ENCODE results near the gene EXOC4. TPM values are rescaled to one million over a fixed set of nuclear protein-coding genes. Genes with fewer than 3 reads are reported as not detected.

The EXOC4 gene
- total and polyA plus RNA-seq, 2 of the 13 experiments (the other 11 are each of a cell fraction or from before 2014, with no cell fraction given): 22.5 to 39.0 TPM

GRCh38 chr7:134083766-134084487 lies 831.0 kb downstream of the EXOC4 start:
- DNase-seq (ENCODE audit: low spot score) (no peak), ATAC-seq (no peak), FAIRE-seq (no peak)
- Histone ChIP-seq H3K27ac (ENCODE audit: extremely low read length, insufficient read depth, low read length) (no peak overlapping the region), H3K36me3 (replicated peaks in 1 of 2; ENCODE audit: control insufficient read depth in 1 of 2, insufficient read depth in 2 of 2, low read length in 2 of 2) (no peaks in the 10 kb centered on the region), H3K9me3 (ENCODE audit: low read length) (peaks cover 20% of the 10 kb centered on the region), H3K4me1 (ENCODE audit: insufficient read depth, low read length) (peaks cover 10% of the 10 kb centered on the region; the same call in 1 of the 2 replicates), H3K4me3 (replicated peaks in 1 of 3; ENCODE audit: insufficient read depth in 1 of 3, low read depth in 2 of 3, low read length in 3 of 3) (no peak overlapping the region), H3K79me2 (ENCODE audit: insufficient read depth, low read length) (no peaks in the 10 kb centered on the region), H3K27me3 (ENCODE audit: control insufficient read depth in 1 of 2, insufficient read depth in 2 of 2, low read length in 2 of 2) (no peaks in the 10 kb centered on the region), H3K9ac (ENCODE audit: insufficient read depth, low read depth, low read length) (no peak overlapping the region), H4K20me1 (ENCODE audit: insufficient read depth, low read length) (no peaks in the 10 kb centered on the region), H3K4me2 (ENCODE audit: low read depth, low read length) (no peak overlapping the region), H2AFZ (ENCODE audit: low read length) (no peak overlapping the region)
- 4% methylated on average over 3 of the region's 3 CpGs for WGBS (ENCODE audit: low lambda C conversion rate)
- ChIA-PET POLR2A (no interaction called here), CTCF (ENCODE audit: low intra/inter-chr PET ratio, low total read pairs) (no interaction called here)
- no TSS peak for BruUV-seq (replicated peaks)
- intact Hi-C loops (cut with micrococcal nuclease; ENCODE audit: unreplicated experiment) (no loop called here), in situ Hi-C loops (cut with HindIII; ENCODE audit: extremely low pct_ligation_motif_present, low pct_unique_long_range_greater_than_20kb) (no loop called here)
- TF ChIP-seq TCF7 (IDR thresholded peaks at IDR 0.05; ENCODE audit: low read depth) (no peak), ZNF720 (CRISPR knock-in tag; IDR thresholded peaks at IDR 0.05) (no peak), IKZF4 (CRISPR knock-in tag; IDR thresholded peaks at IDR 0.05; ENCODE audit: borderline replicate concordance, low read depth, not compliant biosample characterization) (no peak), ZMYM3 (CRISPR knock-in tag; IDR thresholded peaks at IDR 0.05) (no peak), CEBPZ (IDR thresholded peaks at IDR 0.05; ENCODE audit: low read length) (no peak), ZNF619 (CRISPR knock-in tag; IDR thresholded peaks at IDR 0.05) (no peak), SRSF9 (IDR thresholded peaks at IDR 0.05; ENCODE audit: borderline replicate concordance, insufficient read depth, low read depth, low read length, poor library complexity, severe bottlenecking) (no peak), POGK (CRISPR knock-in tag; conservative IDR thresholded peaks at IDR 0.05) (no peak), ZNF609 (CRISPR knock-in tag; IDR thresholded peaks at IDR 0.05; ENCODE audit: borderline replicate concordance) (no peak), MNT (IDR thresholded peaks at IDR 0.05) (no peak), ZNF557 (CRISPR knock-in tag; IDR thresholded peaks at IDR 0.05) (no peak)

Data from HepG2 (cell line).